BE2C (cell line): ENCODE results near the gene PRKAG1.

ENCODE experiments used
- DNase-seq: peaks from one replicate; pipeline ENCODE4 v3.0.0-alpha.2; 2020
- H3K27me3 ChIP-seq: fragments of 250-450 bp; sonication (Bioruptor Pico); 2 replicates; pipeline ENCODE4 v1.5.1; 2020; ENCODE audit warnings: mild to moderate bottlenecking
- H3K36me3 ChIP-seq: fragments of 250-450 bp; sonication (Bioruptor Pico); 2 replicates; pipeline ENCODE4 v1.5.1; 2020; ENCODE audit warnings: mild to moderate bottlenecking
- H3K4me1 ChIP-seq: fragments of 250-450 bp; sonication (Bioruptor Pico); 2 replicates; pipeline ENCODE4 v1.5.1; 2020
- H3K4me3 ChIP-seq: 2 replicates; pipeline ENCODE4 v1.5.1; 2011; ENCODE audit warnings: low read depth, low read length
- H3K9me3 ChIP-seq: fragments of 250-450 bp; sonication (Bioruptor Pico); 2 replicates; pipeline ENCODE4 v1.5.1; 2020
- CTCF ChIP-seq: IDR thresholded peaks from 2 replicates; pipeline ENCODE4 v1.5.1; 2012; ENCODE audit warnings: mild to moderate bottlenecking, low read depth, low read length

Gene PRKAG1

GRCh38 chr12:48957141-48958048, 61.2 kb downstream of the PRKAG1 start, which contains the start of gene ARF3:
Gene ARF3, minus strand, starts transcription at chr12:48957487. Its CDS starts 16,392 bp downstream, at chr12:48941095.
- H3K4me1 ChIP-seq = no peaks in the 10 kb centered on the region; the same call in 1 of the 2 replicates
- H3K27me3 ChIP-seq = peaks cover 5% of the 10 kb centered on the region; the same call in 1 of the 2 replicates
- no peaks in the 10 kb centered on the region for H3K9me3 ChIP-seq
- peak; percentile 98 for DNase-seq
- peaks cover 9% of the 10 kb centered on the region for H3K36me3 ChIP-seq
- no peak for TF ChIP-seq CTCF
- peak within 1 kb of the TSS; percentile 85 for H3K4me3 ChIP-seq

- Histone ChIP-seq H3K4me1 (no peaks in the 10 kb centered on the region; the same call in 1 of the 2 replicates), H3K27me3 (peaks cover 5% of the 10 kb centered on the region; the same call in 1 of the 2 replicates), H3K4me3 (peak overlapping the region; percentile 85), H3K36me3 (peaks cover 10% of the 10 kb centered on the region), H3K9me3 (no peaks in the 10 kb centered on the region)
- peak; percentile 90 for DNase-seq
- TF ChIP-seq CTCF = peak; percentile 30
These were observed 62.1 kb downstream of the PRKAG1 start for GRCh38 chr12:48956279-48957140.

- no peak for TF ChIP-seq CTCF
- no peaks in the 10 kb centered on the region; the same call in 1 of the 2 replicates for H3K27me3 ChIP-seq
- H3K4me1 ChIP-seq = no peaks in the 10 kb centered on the region; the same call in 1 of the 2 replicates
- no peak overlapping the region for H3K4me3 ChIP-seq
- H3K36me3 ChIP-seq = peaks cover 10% of the 10 kb centered on the region
- DNase-seq = no peak
- no peaks in the 10 kb centered on the region for H3K9me3 ChIP-seq
These were observed 63.6 kb downstream of the PRKAG1 start for GRCh38 chr12:48954841-48955501.

- DNase-seq = no peak
- no peaks in the 10 kb centered on the region; the same call in 1 of the 2 replicates for H3K27me3 ChIP-seq
- no peaks in the 10 kb centered on the region; the same call in 1 of the 2 replicates for H3K4me1 ChIP-seq
- H3K9me3 ChIP-seq = no peaks in the 10 kb centered on the region
- H3K36me3 ChIP-seq = peaks cover 10% of the 10 kb centered on the region
- H3K4me3 ChIP-seq = no peak overlapping the region
- no peak for TF ChIP-seq CTCF
These were observed 64.5 kb downstream of the PRKAG1 start for GRCh38 chr12:48954061-48954460.

- Histone ChIP-seq H3K9me3 (no peaks in the 10 kb centered on the region), H3K27me3 (no peaks in the 10 kb centered on the region), H3K36me3 (peaks cover 10% of the 10 kb centered on the region), H3K4me3 (no peak overlapping the region), H3K4me1 (no peaks in the 10 kb centered on the region; the same call in 1 of the 2 replicates)
- TF ChIP-seq CTCF = no peak
- no peak for DNase-seq
These were observed 65.9 kb downstream of the PRKAG1 start for GRCh38 chr12:48952691-48953090.
